ENCODE measurements around the gene TARBP1. TPM values are rescaled to one million over a fixed set of nuclear protein-coding genes. Genes with fewer than 3 reads are reported as not detected.

The TARBP1 gene
- total and polyA plus RNA-seq, 2 of the 13 experiments (the other 11 are each of a cell fraction or from before 2014, with no cell fraction given) = 37.7 to 67.0 TPM

GRCh38 chr1:234486858-234487840, 8.2 kb upstream of the TARBP1 start (continued):
- no peak for TF ChIP-seq AHDC1 (CRISPR knock-in tag; IDR thresholded peaks at IDR 0.05; ENCODE audit: borderline replicate concordance)
- TF ChIP-seq CTCF (CRISPR knock-in tag; IDR thresholded peaks at IDR 0.05) = peak; percentile 91
